Astrocyte of the cerebellum (primary cell): ENCODE results near the gene MLF1.

Experiments used
- DNase-seq: peaks from one replicate; pipeline ENCODE4 v3.0.0-alpha.2; 2011; ENCODE audit warnings: low read depth
- H3K4me3 ChIP-seq: 2 replicates; pipeline ENCODE4 v1.5.1; 2011; ENCODE audit warnings: mild to moderate bottlenecking, low read depth, low read length, moderate library complexity
- CTCF ChIP-seq: IDR thresholded peaks from 2 replicates; pipeline ENCODE4 v1.5.1; 2012; ENCODE audit warnings: low read length, low read depth, moderate library complexity, mild to moderate bottlenecking; ENCODE audit errors: missing control alignments
- in situ Hi-C: cut with HindIII; loops from 2 replicates; pipeline ENCODE4 v1.10.0; 2017; ENCODE audit warnings: low sequenced_read_pairs

MLF1 gene

GRCh38 chr3:158572766-158573060 is 1.7 kb downstream of the MLF1 start:
- DNase-seq: no peak
- in situ Hi-C loops: no loop called here
- TF ChIP-seq CTCF: no peak
- H3K4me3 ChIP-seq: no peak overlapping the region

GRCh38 chr3:158573714-158574113 is 2.7 kb downstream of the MLF1 start:
- H3K4me3 ChIP-seq: no peak overlapping the region
- DNase-seq: no peak
- in situ Hi-C loops: no loop called here
- no peak for TF ChIP-seq CTCF

GRCh38 chr3:158574646-158575045 is 3.7 kb downstream of the MLF1 start:
- in situ Hi-C loops: no loop called here
- no peak overlapping the region for H3K4me3 ChIP-seq
- no peak for DNase-seq
- no peak for TF ChIP-seq CTCF

- in situ Hi-C loops: no loop called here
- DNase-seq: no peak
- H3K4me3 ChIP-seq: no peak overlapping the region
- TF ChIP-seq CTCF: no peak
Measured at GRCh38 chr3:158590223-158590622, 19.2 kb downstream of the MLF1 start.

GRCh38 chr3:158600787-158601186 is 29.8 kb downstream of the MLF1 start:
- TF ChIP-seq CTCF: no peak

GRCh38 chr3:158602227-158602626 is 31.2 kb downstream of the MLF1 start:
- TF ChIP-seq CTCF: no peak
- no peak overlapping the region for H3K4me3 ChIP-seq
- in situ Hi-C loops: no loop called here

More at GRCh38 chr3:158600787-158601186, 29.8 kb downstream of the MLF1 start:
- DNase-seq: no peak
- in situ Hi-C loops: no loop called here
- H3K4me3 ChIP-seq: no peak overlapping the region

More at GRCh38 chr3:158602227-158602626, 31.2 kb downstream of the MLF1 start:
- no peak for DNase-seq
